HEK293 (cell line): ENCODE data around the gene CDK14.

Experiments
- CTCF ChIA-PET: fragments of 350-600 bp; formaldehyde crosslinking; extraction: SDS; loops from one replicate; lab custom pipeline; 2021; ENCODE audit warnings: antibody characterized with exemption; lab: Yijun Ruan, JAX
- POLR2A ChIA-PET: fragments of 300-600 bp; formaldehyde crosslinking; extraction: SDS; loops from one replicate; lab custom pipeline; 2020; ENCODE audit warnings: antibody characterized with exemption, inconsistent platforms; lab: Yijun Ruan, JAX
- H3K27ac ChIP-seq: fragments of 200-500 bp; sonication (Bioruptor generic); 2 replicates; pipeline ENCODE4 v1.5.1; 2014; ENCODE audit warnings: low read depth, low read length, control low read depth, inconsistent platforms; ENCODE audit errors: extremely low read depth
- H3K36me3 ChIP-seq, 2 experiments: fragments of 200-500 bp in 1 of 2; sonication (Bioruptor generic) in 1 of 2; 1 replicate in 1 of 2; 2 replicates in 1 of 2; pipeline ENCODE4 v1.5.1; 2014 to 2017; ENCODE audit warnings: inconsistent platforms in 2 of 2, low read length in 2 of 2; ENCODE audit not compliant: control insufficient read depth in 2 of 2, insufficient read depth in 1 of 2
- H3K4me1 ChIP-seq: fragments of 200-500 bp; sonication (Bioruptor generic); 2 replicates; pipeline ENCODE4 v1.5.1; 2014; ENCODE audit warnings: mild to moderate bottlenecking, low read length, inconsistent platforms; ENCODE audit not compliant: control insufficient read depth, insufficient read depth
- H3K4me3 ChIP-seq: 2 replicates; pipeline ENCODE4 v1.5.1; 2011; ENCODE audit warnings: low read depth, mild to moderate bottlenecking, control low read depth, low read length, moderate library complexity
- H3K9me3 ChIP-seq: fragments of 200-500 bp; sonication (Bioruptor generic); 2 replicates; pipeline ENCODE4 v1.5.1; 2014; ENCODE audit warnings: low read depth, low read length, inconsistent platforms; ENCODE audit not compliant: control insufficient read depth, insufficient read depth
- HOXD13 ChIP-seq: sonication (generic); formaldehyde crosslinking; IDR thresholded peaks from 2 replicates; pipeline ENCODE4 v1.8.0; 2022; ENCODE audit warnings: missing genetic modification reagents, borderline replicate concordance
- PRDM10 ChIP-seq: fragments of 450-650 bp; formaldehyde crosslinking; IDR thresholded peaks from 2 replicates; pipeline ENCODE4 v1.5.1; 2016; ENCODE audit warnings: missing biosample characterization, missing genetic modification characterization
- SALL2 ChIP-seq: fragments of 450-650 bp; formaldehyde crosslinking; IDR thresholded peaks from 2 replicates; pipeline ENCODE4 v1.5.0; 2017; ENCODE audit warnings: missing biosample characterization, mild to moderate bottlenecking, missing genetic modification characterization, borderline replicate concordance
- ZFP41 ChIP-seq: fragments of 450-650 bp; formaldehyde crosslinking; IDR thresholded peaks from 2 replicates; pipeline ENCODE4 v1.5.1; 2016; ENCODE audit warnings: missing biosample characterization, missing genetic modification characterization, borderline replicate concordance
- ZNF140 ChIP-seq: fragments of 450-650 bp; formaldehyde crosslinking; IDR thresholded peaks from 2 replicates; pipeline ENCODE4 v1.5.1; 2016; ENCODE audit warnings: missing biosample characterization, missing genetic modification characterization
- ZNF146 ChIP-seq: fragments of 450-650 bp; formaldehyde crosslinking; IDR thresholded peaks from 2 replicates; pipeline ENCODE4 v1.5.1; 2016; ENCODE audit warnings: missing biosample characterization, missing genetic modification characterization
- ZNF175 ChIP-seq: fragments of 450-650 bp; formaldehyde crosslinking; IDR thresholded peaks from 2 replicates; pipeline ENCODE4 v1.5.1; 2016; ENCODE audit warnings: missing biosample characterization, missing genetic modification characterization
- ZNF302 ChIP-seq: fragments of 450-650 bp; formaldehyde crosslinking; IDR thresholded peaks from 2 replicates; pipeline ENCODE4 v1.5.1; 2016; ENCODE audit warnings: missing biosample characterization, missing genetic modification characterization, low read depth
- ZNF394 ChIP-seq: fragments of 450-650 bp; formaldehyde crosslinking; IDR thresholded peaks from 2 replicates; pipeline ENCODE4 v1.5.1; 2016; ENCODE audit warnings: missing biosample characterization, missing genetic modification characterization, mild to moderate bottlenecking, moderate library complexity, borderline replicate concordance
- ZNF398 ChIP-seq: fragments of 450-650 bp; formaldehyde crosslinking; IDR thresholded peaks from 2 replicates; pipeline ENCODE4 v1.5.1; 2017; ENCODE audit warnings: missing biosample characterization, missing genetic modification characterization
- ZNF48 ChIP-seq: fragments of 450-650 bp; formaldehyde crosslinking; IDR thresholded peaks from 2 replicates; pipeline ENCODE4 v1.5.1; 2016; ENCODE audit warnings: missing biosample characterization, missing genetic modification characterization
- ZNF501 ChIP-seq: fragments of 450-650 bp; formaldehyde crosslinking; IDR thresholded peaks from 2 replicates; pipeline ENCODE4 v1.5.1; 2016; ENCODE audit warnings: missing biosample characterization, missing genetic modification characterization
- ZNF510 ChIP-seq: fragments of 450-650 bp; formaldehyde crosslinking; IDR thresholded peaks from 2 replicates; pipeline ENCODE4 v1.5.1; 2018; ENCODE audit warnings: mild to moderate bottlenecking, missing genetic modification characterization, missing biosample characterization; ENCODE audit not compliant: insufficient replicate concordance
- ZNF555 ChIP-seq: fragments of 450-650 bp; formaldehyde crosslinking; conservative IDR thresholded peaks from 2 replicates; pipeline ENCODE4 v1.5.1; 2017; ENCODE audit warnings: missing biosample characterization, mild to moderate bottlenecking, missing genetic modification characterization, inconsistent platforms
- ZNF670 ChIP-seq: fragments of 450-650 bp; formaldehyde crosslinking; IDR thresholded peaks from 2 replicates; pipeline ENCODE4 v1.5.1; 2016; ENCODE audit warnings: missing biosample characterization, missing genetic modification characterization, low read depth
- TF ChIP-seq, protein P1 (sequence below): fragments of 450-650 bp; formaldehyde crosslinking; IDR thresholded peaks from 2 replicates; pipeline ENCODE4 v1.5.1; 2016; ENCODE audit warnings: missing biosample characterization, missing genetic modification characterization
- TF ChIP-seq, protein P2 (sequence below): fragments of 450-650 bp; formaldehyde crosslinking; IDR thresholded peaks from 2 replicates; pipeline ENCODE4 v1.5.1; 2016; ENCODE audit warnings: missing biosample characterization, missing genetic modification characterization
- TF ChIP-seq, protein P3 (sequence below): fragments of 450-650 bp; formaldehyde crosslinking; IDR thresholded peaks from 2 replicates; pipeline ENCODE4 v1.5.1; 2016; ENCODE audit warnings: missing biosample characterization, missing genetic modification characterization, borderline replicate concordance

Gene CDK14

DNA sequence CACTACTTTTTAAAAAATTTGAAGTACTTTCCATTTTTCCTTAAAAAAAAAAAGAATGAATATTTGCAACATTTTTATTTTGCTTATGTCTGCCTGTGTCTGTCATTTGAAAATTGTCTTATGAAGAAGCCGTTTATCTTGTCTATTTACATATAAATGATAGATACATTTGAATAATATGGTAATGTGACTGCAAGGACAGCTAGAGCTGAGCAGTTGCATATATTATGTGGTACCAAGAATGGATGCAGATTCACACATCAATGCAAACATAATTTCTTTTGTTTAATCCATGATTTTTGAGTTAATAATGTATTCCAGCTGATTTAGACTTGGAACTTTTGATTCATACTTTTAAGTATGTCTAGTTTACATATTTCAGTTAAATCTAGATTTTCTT lies 268.0 kb downstream of the CDK14 start:
- ChIA-PET CTCF (no interaction called here), POLR2A (no interaction called here)
- no peaks in the 10 kb centered on the region for H3K36me3 ChIP-seq
- TF ChIP-seq ZNF394 (tag by site-specific recombination) (no peak), PRDM10 (tag by site-specific recombination) (no peak), ZNF140 (no peak), ZNF398 (tag by site-specific recombination) (no peak), SALL2 (tag by site-specific recombination) (no peak), ZNF555 (tag by site-specific recombination) (no peak), ZNF510 (tag by site-specific recombination) (no peak), ZNF48 (tag by site-specific recombination) (no peak), ZNF501 (tag by site-specific recombination) (no peak), ZFP41 (tag by site-specific recombination) (no peak), ZNF175 (no peak), ZNF302 (tag by site-specific recombination) (no peak), HOXD13 (no peak), ZNF670 (tag by site-specific recombination) (no peak), ZNF146 (tag by site-specific recombination) (no peak)
- TF ChIP-seq, protein P1, sequence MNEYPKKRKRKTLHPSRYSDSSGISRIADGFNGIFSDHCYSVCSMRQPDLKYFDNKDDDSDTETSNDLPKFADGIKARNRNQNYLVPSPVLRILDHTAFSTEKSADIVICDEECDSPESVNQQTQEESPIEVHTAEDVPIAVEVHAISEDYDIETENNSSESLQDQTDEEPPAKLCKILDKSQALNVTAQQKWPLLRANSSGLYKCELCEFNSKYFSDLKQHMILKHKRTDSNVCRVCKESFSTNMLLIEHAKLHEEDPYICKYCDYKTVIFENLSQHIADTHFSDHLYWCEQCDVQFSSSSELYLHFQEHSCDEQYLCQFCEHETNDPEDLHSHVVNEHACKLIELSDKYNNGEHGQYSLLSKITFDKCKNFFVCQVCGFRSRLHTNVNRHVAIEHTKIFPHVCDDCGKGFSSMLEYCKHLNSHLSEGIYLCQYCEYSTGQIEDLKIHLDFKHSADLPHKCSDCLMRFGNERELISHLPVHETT (tag by site-specific recombination) = no peak
- TF ChIP-seq, protein P2, sequence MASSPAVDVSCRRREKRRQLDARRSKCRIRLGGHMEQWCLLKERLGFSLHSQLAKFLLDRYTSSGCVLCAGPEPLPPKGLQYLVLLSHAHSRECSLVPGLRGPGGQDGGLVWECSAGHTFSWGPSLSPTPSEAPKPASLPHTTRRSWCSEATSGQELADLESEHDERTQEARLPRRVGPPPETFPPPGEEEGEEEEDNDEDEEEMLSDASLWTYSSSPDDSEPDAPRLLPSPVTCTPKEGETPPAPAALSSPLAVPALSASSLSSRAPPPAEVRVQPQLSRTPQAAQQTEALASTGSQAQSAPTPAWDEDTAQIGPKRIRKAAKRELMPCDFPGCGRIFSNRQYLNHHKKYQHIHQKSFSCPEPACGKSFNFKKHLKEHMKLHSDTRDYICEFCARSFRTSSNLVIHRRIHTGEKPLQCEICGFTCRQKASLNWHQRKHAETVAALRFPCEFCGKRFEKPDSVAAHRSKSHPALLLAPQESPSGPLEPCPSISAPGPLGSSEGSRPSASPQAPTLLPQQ (tag by site-specific recombination) = no peak
- TF ChIP-seq, protein P3, sequence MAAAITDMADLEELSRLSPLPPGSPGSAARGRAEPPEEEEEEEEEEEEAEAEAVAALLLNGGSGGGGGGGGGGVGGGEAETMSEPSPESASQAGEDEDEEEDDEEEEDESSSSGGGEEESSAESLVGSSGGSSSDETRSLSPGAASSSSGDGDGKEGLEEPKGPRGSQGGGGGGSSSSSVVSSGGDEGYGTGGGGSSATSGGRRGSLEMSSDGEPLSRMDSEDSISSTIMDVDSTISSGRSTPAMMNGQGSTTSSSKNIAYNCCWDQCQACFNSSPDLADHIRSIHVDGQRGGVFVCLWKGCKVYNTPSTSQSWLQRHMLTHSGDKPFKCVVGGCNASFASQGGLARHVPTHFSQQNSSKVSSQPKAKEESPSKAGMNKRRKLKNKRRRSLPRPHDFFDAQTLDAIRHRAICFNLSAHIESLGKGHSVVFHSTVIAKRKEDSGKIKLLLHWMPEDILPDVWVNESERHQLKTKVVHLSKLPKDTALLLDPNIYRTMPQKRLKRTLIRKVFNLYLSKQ (tag by site-specific recombination) = no peak
- no peak overlapping the region for H3K4me3 ChIP-seq
- no peaks in the 10 kb centered on the region for H3K9me3 ChIP-seq
- no peak overlapping the region for H3K27ac ChIP-seq
- no peaks in the 10 kb centered on the region for H3K4me1 ChIP-seq
